GM04504 (cell line): ENCODE measurements around the gene U2AF1.
"Not testable (repeated sequence)": the region's sequence is repeated elsewhere in the genome, so short reads cannot be mapped to it uniquely, and the experiment has no call there.

Experiments
- DNase-seq: peaks from one replicate; pipeline ENCODE4 v3.0.0-alpha.2; 2012; ENCODE audit warnings: low read depth

The U2AF1 gene

DNA sequence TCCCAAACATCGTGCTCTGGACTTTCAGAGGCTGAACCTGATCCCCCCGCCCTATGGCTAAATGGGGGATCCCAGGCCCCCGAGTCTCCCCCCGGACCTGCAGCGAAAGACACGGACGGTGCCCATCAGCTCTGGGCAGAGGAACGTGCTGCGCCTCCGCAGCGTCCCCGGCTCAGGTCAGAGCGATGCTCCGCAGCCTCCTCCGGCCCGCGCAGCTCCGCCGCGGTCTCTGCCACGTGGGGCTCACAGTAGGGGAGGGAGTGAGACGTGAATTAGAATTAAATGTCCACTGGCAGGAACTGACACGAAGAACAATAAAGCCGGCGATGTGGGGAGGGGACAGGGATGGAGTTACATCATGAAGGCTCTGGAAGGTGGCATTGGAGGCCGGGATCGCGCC lies 30.7 kb downstream of the U2AF1 start:
- not testable (repeated sequence) for DNase-seq

DNA sequence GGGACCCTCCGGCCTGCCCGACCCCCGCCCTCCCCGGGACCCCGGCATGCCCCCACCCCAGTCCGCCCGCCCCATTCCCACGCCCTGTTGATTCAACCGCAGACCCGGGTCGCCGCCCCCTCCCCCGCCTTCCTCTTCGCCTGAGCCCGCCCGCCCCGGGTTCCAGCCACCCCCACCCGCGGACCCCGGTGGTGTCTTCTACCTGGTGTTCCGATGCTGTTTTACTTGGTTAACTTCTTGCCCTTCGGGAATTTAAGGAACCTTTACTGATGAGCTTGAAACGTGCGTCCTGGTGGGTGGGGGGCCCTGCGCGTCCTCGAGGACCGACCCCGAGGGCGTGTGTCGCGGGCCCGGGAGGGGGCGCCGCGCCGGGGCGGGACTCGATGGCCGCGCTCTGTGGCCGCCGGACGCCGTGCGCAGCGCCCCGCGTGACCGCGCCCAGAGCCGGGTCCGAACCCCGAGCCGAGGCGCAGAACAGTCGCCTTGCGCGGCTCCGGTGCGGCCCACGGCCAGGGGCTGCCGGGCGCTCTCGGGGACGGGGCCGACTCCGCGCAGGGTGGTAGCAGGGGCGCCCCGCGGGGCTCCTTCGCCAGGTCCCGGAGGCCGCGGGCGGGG lies 31.2 kb downstream of the U2AF1 start:
- DNase-seq, result not testable (repeated sequence)

DNA sequence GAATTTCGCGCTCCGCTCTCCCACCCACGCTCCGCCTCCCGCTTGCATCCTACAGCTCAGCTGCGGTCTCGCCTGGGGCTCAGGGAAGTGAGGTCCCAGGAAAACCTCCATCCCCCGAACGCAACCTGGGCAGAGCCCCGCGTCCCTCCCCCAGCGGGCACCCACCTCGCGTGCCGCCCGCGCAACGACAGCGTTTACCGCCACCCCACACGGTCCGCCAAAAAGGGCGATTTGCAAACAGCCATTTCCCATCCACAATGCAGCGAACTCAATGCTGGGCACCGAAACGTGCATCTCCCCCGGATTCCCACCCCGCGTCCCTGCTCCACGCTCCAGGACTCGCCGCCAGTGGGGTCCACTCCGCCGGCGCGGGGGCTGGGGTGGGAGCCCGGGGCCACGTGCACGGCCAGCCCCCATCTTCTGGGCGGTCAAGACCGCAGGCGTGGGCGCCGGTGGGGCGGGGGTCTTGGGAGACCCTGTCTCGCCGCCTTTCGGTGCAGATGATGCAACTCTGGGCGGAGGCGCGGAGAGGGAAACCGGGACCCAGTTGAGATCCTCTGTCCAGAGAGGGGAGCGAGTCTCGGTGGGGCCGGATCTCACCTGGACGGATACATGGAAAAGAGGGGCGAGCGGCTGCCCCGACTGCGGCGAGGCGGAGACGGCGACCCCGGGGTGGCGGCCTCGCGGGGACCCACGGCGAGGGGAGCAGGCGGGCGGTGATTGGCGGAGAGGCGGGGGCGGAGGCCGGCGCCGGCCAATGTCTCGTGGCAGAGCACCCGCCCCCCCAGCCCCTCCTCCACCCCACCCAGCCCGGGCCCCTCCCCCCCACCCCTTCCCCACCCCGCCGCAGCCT lies 32.0 kb downstream of the U2AF1 start, which contains the start of gene CBS:
TSS of gene CBS (minus strand) at position 666 of the 853 bp plus-strand sequence. CDS start 3,642 bp downstream, outside the sequence.
- DNase-seq, result not testable (repeated sequence)

- not testable (repeated sequence) for DNase-seq
Observed at GRCh38 chr21:43074401-43075169, 32.8 kb downstream of the U2AF1 start.

DNA sequence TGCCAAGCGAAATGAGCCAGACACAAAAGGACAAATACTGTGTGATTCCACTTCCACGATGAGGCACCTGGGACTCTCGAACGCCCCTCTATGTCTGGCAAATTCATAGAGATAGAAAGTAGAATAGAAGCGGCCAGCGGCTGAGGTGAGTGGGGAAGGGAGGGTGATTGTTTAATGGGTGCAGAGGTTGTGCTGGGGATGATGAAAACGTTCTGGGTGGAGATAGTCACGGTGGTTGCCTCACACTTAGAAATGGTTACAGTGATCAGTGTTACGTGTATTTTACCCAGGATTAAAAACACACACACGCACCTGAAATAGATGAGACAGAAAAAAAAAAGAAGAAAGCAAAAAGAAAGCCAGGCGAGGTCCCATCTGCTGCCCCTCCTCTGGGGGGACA lies 34.6 kb downstream of the U2AF1 start:
- DNase-seq, result not testable (repeated sequence)

- DNase-seq, result not testable (repeated sequence)
Observed at GRCh38 chr21:43069682-43070081, 37.7 kb downstream of the U2AF1 start.

DNA sequence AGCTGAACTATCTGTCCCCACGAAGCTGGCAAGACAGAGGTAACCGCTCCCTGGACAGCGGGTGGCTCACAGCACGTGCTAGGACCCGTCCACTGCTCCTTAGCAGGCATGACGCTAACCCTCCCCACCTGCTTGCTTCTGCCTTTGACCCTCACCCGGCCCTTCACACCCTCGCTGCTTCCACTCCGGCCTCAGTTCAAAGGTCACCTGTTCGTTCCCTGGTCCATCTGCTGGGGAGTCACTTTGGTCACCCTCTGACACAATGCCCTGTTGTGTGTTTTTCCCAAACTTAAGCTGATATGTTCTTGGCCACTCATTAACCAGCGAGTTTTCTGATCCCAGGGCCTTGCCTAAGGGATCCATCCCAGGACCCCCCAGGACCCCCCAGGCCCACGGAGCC lies 39.3 kb downstream of the U2AF1 start:
- DNase-seq, result not testable (repeated sequence)

DNA sequence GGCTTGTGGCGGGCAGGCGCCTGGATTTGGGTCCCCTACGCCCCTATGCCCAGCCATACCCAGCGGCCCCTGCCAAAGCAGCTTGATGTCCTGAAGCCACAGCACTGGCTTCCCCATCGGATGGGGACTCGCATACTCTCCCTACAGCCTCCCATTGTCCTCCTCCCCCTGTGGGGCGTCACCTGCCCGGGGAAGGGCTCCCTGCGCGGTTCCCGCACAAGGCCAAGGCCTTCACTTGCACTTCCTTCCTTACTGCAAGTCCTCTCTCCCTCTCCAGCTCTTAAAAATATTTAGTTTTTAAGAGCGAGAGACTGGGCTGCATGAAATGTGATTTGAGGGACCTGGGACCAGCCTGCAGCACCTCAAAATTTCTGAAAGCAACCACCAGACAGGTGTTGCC lies 40.7 kb downstream of the U2AF1 start:
- not testable (repeated sequence) for DNase-seq

DNA sequence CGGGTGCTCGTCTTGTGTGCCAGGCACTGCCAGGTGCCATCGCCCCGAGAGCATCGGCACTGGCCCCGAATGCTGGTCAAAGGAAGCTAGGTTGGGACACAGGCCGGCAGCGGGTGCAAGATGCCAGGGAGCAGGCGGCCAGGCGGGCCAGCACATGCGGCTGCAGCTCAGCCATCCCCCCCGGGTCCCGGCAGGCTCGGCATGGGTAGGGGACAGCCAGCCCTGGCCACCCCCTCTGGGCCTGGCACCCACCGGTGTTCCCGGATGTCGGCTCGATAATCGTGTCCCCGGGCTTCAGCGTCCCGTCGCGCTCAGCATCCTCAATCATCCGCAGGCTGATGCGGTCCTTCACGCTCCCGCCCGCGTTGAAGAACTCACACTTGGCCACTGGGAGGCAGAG lies 41.4 kb downstream of the U2AF1 start:
- not testable (repeated sequence) for DNase-seq

- DNase-seq, result not testable (repeated sequence)
Observed at GRCh38 chr21:43064265-43064917, 43.0 kb downstream of the U2AF1 start.

GRCh38 chr21:43062955-43063664 lies 44.3 kb downstream of the U2AF1 start:
- not testable (repeated sequence) for DNase-seq

DNA sequence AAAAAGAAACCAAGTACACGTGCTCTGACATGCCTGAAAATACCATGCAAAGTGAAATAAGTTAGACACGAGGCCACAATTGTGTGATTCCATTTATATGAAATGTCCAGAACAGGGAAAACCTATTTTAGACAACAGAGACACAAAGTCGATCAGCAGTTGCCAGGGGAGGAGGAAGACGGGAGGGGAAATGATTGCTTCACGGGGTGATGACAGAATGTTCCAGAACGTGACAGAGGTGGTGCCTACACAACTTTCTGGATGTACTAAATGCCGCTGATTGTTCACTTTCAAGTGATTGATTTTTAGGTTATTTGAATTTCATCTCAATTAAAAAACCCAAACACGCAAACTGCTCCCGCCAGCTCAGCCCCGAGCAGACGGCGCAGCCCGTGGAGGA lies 54.3 kb downstream of the U2AF1 start:
- DNase-seq, result not testable (repeated sequence)

DNA sequence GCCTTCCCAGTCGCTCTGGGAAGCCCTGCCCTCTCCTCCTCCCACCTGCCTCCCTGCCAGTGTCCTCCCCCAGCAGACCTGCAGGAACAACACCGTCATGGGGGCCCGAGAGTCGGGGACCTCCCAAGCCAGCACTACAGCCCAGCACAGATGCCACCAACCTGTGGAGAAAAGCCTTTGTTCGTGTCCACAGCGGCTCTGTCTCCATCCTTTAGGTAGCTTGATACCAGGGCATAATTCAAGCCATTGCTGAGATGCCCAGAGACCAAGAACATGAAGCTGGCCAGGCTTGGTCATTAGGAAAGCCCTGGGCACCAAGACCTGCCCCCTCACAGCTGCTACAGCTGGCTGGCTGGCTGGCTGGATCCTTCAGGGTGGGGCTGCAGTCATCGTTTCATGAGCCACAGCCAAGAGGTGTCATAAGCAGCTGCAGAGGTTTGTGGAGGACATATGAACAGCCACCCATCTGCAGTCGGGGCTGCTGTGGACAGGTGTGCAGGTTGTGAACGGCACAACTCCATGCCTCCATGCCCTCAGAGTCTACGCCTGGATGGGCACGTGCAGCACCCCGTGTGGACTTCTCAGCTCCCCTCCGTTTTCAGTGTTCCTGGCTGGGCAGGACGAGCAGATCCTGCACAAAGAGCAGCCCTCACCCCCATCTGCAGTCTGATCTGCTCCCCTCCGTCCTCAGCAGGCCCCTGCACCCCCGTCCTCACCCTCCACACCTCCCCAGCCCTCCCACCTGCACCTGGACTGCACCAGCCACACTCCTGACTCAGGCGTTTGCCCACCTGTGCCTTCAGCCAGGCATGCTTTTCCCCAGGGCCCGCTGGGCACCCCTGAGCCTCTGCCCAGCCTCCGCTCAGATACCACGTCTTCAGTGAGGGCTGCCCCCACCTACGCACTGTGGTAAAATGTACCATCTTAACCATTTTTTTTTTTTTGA lies 61.2 kb downstream of the U2AF1 start:
- not testable (repeated sequence) for DNase-seq

GRCh38 chr21:43045165-43045875 lies 62.0 kb downstream of the U2AF1 start:
- not testable (repeated sequence) for DNase-seq

DNA sequence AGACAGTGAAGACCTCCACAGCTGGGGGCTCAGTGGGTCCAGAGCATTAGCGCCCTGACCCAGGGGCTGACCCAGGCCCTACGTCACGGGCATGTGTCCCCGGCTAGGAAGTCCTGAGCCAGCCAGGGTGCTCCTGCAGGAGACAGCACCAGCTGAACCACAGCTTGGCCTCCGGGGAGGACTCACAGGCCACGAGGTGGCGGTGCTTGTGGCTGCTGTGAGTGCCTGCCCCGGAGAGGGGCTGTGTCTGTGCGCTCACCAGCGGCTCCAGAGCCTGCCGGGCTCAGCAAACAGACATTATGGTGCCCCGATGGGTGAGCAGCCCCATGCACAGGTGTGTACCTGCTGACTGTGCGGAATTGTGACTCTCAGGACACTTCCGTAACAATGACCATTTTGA lies 62.8 kb downstream of the U2AF1 start:
- DNase-seq, result not testable (repeated sequence)

DNA sequence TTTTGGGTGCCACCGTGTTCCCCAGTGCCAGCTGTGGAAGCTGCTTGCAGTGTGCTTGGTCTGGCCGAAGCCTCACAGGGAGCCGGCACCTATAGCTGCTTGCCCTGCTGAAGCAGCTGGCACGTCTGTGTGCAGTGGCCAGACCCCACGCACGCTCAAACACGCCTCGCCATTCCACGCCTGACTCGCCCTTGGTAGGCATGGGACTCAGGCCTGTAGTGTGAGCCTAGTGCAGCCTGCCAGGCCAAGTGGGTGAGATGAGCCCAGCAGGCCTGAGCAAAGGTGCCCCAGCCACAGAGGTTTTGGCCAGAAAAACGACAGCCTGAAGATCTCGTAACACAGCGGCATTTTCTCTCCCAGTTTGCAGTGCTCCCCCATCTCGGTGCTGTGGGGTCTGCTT lies 64.1 kb downstream of the U2AF1 start:
- not testable (repeated sequence) for DNase-seq
